GM11168 (cell line): Measurements from ENCODE around the gene SHLD3.
"Not testable (repeated sequence)": the region's sequence is repeated elsewhere in the genome, so short reads cannot be mapped to it uniquely, and the experiment has no call there.

Source experiments
- in situ Hi-C: fragments of 300-500 bp; cut with MboI; formaldehyde crosslinking; loops from one replicate; pipeline ENCODE4 v1.12.0; 2022; ENCODE audit warnings: low sequenced_read_pairs; ENCODE audit not compliant: unreplicated experiment

Gene SHLD3

GRCh38 chr5:65624571-65625555 is at the start of gene SHLD3, which contains the start of gene TRAPPC13:
Gene SHLD3 (plus strand): TSS chr5:65625027. CDS start chr5:65629588, 4,561 bp downstream.
Gene TRAPPC13 (plus strand): TSS chr5:65625027. CDS start chr5:65625061, 34 bp downstream.
- in situ Hi-C loops, result no loop called here

DNA sequence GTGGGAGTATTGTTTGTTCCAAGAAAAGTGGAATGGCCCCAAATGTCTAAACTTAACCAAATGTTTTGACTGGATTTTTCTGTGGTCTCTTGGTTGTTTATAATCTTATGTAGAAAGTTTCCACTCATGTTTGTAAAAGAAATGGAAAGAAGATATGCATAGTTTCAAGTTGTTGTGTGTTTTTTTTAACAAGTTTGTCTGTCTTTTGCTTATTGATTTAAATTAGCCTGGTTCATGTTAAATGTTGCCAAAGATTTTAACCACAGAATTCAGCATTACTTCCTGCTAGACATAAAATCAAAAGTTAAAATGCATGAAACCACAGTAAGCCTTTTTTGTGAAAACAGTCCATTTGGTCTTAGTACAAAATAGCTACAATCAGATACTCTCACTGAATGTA is 47.7 kb upstream of the SHLD3 start:
- in situ Hi-C loops, result no loop called here

GRCh38 chr5:65588694-65589093 is 36.1 kb upstream of the SHLD3 start:
- in situ Hi-C loops, result no loop called here

- in situ Hi-C loops, result not testable (repeated sequence)
Observed at GRCh38 chr5:65601761-65602160, 23.1 kb upstream of the SHLD3 start.

GRCh38 chr5:65611524-65611923 is 13.3 kb upstream of the SHLD3 start:
- in situ Hi-C loops, result no loop called here

GRCh38 chr5:65612298-65612907 is 12.4 kb upstream of the SHLD3 start:
- in situ Hi-C loops, result no loop called here

DNA sequence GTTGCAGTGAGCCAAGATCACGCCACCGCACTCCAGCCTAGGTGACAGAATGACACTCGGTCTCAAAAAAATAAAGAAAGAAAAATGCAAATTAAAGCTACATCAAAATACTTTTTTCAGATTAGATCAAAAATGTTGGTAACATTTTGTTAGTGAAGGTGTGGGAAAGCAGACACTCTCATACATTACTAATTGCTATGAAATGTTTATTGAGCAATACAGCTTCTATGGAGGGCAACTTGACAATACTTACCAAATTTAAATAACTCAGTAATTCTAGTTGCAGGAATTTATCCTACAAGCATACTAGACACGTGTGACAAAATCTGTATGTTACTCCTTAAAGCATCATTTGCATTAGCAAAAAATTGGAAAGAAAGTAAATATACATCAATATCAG is 4.8 kb upstream of the SHLD3 start:
- in situ Hi-C loops, result no loop called here

DNA sequence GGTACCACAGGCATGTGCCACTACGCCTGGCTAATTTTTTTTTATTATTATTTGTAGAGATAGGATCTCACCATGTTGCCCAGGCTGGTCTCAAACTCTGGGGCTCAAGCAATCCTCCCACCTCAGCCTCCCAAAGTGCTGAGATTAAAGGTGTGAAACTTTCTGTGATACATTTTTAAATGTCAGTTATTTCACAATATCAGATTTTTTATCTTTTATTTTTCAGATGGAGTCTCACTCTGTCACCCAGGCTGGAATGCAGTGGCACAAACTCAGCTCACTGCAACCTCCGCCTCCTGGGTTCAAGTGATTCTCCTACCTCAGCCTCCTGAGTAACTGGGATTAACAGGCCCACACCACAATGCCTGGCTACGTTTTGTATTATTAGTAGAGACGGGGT is 2.9 kb upstream of the SHLD3 start:
- in situ Hi-C loops, result not testable (repeated sequence)

GRCh38 chr5:65623482-65623881 is 1.3 kb upstream of the SHLD3 start:
- in situ Hi-C loops, result no loop called here

GRCh38 chr5:65624025-65624570 is 729 bp upstream of the SHLD3 start, which contains the start of gene TRIM23:
Gene TRIM23 (minus strand): TSS chr5:65624333. CDS start chr5:65624274, 59 bp downstream.
- in situ Hi-C loops, result no loop called here

DNA sequence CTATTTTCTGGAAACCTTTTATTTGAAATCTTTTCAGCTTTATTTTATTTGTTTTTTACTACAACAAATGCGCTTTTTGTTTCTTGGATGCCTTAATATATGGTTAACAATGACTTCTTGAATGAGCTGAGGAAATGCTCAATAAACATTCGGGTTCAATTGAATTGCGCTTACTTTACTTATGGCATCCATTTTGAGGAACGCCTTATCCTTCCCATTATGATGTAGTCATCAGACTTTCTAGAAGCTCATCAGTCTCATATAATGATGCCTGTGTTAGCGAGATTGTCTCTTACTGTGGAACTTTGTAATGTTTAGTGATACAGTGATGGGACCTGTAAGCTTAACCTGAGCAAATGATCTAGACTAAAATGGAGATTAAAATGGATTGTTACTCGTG is 916 bp downstream of the SHLD3 start:
- in situ Hi-C loops, result no loop called here

DNA sequence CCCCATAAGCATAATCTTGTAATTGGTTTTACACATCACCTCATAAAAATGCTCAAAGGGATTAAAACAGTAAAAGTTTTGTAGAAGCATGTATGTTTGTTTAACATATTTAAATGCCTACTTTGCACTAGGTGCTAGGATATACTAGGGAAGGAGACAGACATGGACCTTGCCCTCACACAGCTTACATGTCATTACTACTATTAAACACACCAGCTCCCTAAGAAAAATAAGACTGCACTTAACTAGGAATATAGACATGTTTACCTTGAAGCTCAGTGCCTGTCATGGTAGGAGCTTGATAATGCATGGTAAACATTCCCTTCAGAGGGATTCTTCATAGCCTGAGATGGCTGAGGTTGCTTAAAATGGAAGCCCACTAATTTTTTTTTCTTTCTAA is 6.2 kb downstream of the SHLD3 start:
- in situ Hi-C loops, result no loop called here

GRCh38 chr5:65640240-65640639 is 15.4 kb downstream of the SHLD3 start:
- in situ Hi-C loops, result no loop called here

GRCh38 chr5:65646938-65647337 is 22.1 kb downstream of the SHLD3 start:
- in situ Hi-C loops, result no loop called here

DNA sequence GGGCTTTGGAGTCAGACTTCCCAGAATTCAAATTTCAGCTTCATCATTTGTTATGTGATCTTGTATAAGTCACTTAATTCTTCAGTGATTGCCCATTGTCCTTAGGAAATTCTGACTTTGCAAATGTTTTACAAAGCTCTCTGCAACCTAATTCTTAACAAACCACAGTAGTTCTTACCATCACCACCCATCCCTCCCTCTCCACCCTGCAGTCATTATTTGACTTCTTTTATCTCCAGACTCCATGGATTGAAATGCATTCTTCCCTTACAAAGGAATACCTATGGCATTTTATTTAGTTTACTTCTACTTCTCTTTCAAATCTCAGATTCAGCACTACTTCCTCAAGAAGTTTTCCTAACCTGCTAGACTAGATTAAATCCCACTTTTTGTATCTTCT is 23.1 kb downstream of the SHLD3 start:
- in situ Hi-C loops, result no loop called here

DNA sequence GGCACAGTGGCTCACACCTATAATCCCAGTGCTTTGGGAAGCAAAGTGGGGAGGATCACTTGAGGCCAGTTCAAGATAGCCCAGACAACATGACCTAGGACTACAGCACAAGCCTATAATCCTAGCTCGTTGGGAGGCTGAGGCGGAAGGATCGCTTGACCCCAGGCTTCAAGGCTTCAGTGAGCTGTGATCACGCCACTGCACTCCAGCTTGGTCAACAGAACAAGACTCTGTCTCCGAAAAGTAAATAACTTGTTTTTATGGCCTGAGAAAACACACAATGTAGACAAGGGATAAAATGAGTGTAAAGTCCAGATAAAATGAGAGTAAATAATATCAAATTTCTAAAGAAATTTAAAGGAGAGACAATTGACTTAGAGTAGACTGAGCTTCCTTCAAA is 26.3 kb downstream of the SHLD3 start:
- in situ Hi-C loops, result no loop called here

- in situ Hi-C loops, result no loop called here
Observed at GRCh38 chr5:65654713-65655112, 29.9 kb downstream of the SHLD3 start.

GRCh38 chr5:65663804-65664521 is 39.1 kb downstream of the SHLD3 start:
- in situ Hi-C loops, result no loop called here

DNA sequence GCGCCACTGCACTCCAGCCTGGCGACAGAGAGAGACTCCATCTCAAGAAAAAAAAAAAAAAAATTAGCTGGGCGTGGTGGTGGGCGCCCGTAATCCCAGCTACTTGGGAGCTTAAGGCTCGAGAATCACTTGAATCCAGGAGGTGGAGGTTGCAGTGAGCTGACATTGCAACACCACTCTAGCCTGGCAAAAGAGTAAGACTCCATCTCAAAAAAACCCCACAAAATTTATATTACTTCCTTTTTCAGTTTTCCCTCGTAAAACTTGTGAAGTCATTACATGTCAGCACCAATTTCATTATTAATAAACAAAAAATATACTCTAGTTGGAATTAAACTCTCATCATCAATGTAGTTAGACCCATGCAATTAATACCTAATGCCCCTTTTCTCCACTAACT is 43.9 kb downstream of the SHLD3 start:
- in situ Hi-C loops, result no loop called here

DNA sequence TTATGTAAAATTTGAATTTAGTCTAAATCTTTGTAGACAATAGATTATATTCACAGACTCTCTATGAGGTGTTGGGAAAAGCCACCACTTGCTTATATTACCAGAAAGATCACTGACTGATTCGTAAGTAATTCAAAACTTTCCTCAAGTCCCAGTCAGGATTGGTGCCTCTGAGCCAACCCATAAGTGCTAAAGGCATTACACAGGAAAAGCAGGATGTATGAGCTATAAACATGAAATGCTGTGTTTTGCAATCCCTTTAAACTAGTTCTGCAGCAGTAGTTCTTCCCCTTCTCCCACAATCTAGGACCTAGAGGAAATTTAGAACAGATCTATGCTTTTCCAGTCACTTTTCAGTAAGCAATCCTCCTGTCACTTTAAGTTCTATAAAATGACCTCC is 48.0 kb downstream of the SHLD3 start:
- in situ Hi-C loops, result no loop called here
